NCI-H2171 treated with DMSO at 0.1 percent for 48 hours (cell line): ENCODE measurements around the gene B3GNT5.
A peak's percentile ranks its signal among the peaks of the same experiment; 100 is the strongest.

Experiments used
- DNase-seq: peaks from one replicate; lab custom pipeline; 2025; lab: John Stamatoyannopoulos, UW

B3GNT5 gene

DNA sequence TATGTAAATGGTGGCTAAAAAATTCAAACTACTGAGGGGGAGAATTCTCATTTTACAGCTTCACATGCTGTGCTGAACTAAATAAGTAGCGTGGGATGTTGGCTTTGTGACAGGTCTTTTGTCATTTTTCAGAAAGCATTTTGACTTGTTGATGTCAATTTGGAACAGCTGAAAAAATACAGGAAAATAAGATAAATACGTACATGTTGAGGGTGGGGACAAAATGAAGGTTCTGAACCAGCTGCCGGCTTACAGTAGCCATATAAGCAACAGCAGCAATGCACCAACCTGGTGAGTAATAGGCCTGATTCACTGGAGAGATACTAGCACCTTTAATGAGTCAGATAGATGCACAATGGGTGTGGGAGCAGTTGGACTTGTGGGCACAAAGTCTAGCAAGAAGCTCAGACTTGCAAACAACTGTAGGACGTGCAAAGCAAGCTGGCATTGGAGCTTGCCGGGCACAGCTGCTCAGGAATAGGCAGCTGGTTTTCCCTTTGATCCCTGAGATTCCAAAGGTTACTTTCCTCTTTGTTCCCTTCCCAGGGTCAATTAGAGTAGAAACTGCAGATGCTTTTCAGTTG lies 12.9 kb downstream of the B3GNT5 start:
- no peak for DNase-seq

DNA sequence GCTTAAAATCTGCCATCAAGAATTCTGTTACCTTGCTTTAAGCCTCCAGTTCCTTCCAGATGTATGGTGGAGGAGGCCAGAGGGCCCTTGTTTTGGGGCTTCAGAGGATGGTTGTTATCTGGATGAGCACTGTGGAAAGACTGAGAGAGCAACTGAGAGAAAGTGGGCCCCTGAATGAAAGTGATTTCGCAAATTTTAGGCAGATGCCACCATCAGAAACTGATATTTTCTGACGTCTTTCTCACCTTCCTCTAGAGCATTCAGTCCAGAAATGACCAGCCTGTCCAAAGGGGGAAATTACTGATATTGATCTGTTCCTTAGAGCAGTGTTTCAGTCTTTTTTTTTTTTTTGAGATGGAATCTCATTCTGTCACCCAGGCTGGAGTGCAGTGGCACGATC lies 13.4 kb downstream of the B3GNT5 start:
- DNase-seq: no peak

DNA sequence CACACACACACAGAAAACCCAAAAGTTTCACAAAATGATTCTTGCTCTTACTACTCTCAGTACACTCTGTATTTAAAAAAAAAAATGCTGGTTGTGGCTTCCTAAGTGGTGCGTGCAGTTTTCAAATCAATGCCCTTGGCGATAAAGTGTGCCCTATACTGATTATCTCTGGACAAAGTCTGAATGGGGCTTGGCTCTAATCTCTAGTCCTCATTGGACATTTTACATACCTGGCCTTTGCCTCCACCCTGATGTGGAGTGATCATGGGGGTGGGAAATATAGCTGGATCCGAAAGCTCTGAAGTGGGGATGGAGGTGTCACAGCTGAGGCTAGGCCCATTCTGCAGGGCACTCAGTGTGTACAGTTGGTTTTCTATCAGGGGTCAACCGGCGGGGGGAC lies 14.1 kb downstream of the B3GNT5 start:
- no peak for DNase-seq

DNA sequence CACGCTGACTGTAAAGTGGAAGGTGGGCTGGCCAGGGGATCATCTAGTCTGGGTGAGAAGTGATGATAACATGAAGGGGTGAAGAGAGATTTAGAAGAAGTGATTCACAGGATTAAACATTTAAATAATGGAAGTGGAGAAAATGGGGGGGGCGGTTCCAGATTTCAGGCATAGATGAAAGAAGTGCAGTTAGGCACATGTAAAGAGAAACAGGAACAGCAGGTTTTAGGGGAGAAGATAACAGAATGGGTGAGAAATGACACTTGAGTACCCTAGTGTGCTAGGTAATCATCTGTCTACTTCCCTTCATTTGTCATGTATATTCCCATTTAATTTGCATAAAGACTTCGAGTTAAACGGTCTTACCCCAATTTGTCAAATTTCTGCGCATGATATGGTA lies 15.3 kb downstream of the B3GNT5 start:
- no peak for DNase-seq

DNA sequence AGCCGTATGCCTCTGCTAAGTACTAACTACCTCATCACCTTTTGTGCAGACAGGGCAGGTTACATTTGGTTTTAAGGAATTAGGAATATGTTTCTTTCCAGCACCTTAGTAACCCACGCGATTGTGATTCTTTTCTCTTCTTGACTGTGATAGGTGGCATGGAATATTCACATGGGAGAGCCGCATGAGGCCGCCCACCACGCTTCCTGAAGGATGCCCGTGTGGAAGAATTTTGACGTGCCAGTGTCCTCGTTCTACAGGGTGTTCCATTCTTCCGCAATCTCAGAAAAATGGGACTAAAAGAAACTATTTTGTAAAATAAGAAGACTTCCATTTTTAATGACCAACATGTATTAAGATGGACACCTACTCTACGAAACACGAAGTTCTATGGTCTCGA lies 16.3 kb downstream of the B3GNT5 start:
- DNase-seq: no peak

DNA sequence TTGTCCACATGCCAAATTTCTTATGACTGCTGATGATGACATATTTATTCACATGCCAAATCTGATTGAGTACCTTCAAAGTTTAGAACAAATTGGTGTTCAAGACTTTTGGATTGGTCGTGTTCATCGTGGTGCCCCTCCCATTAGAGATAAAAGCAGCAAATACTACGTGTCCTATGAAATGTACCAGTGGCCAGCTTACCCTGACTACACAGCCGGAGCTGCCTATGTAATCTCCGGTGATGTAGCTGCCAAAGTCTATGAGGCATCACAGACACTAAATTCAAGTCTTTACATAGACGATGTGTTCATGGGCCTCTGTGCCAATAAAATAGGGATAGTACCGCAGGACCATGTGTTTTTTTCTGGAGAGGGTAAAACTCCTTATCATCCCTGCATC lies 17.3 kb downstream of the B3GNT5 start:
- no peak for DNase-seq

DNA sequence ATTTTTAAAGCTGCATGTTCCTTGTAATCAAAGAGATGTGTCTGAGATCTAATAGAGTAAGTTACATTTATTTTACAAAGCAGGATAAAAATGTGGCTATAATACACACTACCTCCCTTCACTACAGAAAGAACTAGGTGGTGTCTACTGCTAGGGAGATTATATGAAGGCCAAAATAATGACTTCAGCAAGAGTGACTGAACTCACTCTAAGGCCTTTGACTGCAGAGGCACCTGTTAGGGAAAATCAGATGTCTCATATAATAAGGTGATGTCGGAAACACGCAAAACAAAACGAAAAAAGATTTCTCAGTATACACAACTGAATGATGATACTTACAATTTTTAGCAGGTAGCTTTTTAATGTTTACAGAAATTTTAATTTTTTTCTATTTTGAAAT lies 19.1 kb downstream of the B3GNT5 start:
- DNase-seq: no peak

DNA sequence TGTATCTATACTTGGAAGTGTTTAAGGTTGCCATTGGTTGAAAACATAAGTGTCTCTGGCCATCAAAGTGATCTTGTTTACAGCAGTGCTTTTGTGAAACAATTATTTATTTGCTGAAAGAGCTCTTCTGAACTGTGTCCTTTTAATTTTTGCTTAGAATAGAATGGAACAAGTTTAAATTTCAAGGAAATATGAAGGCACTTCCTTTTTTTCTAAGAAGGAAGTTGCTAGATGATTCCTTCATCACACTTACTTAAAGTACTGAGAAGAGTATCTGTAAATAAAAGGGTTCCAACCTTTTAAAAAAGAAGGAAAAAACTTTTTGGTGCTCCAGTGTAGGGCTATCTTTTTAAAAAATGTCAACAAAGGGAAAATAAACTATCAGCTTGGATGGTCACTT lies 19.7 kb downstream of the B3GNT5 start:
- DNase-seq: no peak

DNA sequence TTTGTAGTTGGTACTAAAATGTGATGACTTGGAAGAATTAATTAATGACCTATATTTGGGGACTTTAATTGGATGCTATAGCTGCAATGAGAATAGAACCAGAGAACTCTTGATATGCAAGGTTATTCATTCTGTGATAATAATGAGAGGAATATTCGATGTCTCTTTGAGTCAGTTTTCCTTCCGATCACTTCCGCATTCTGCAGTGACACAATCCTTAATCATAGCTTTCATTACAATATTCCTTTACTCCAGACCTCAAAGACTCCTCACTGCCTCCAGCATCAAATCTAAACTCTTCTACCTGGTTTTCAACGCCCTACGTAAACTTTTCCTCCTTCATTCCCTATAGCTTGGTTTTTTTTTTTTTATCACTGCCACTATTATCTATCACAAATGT lies 21.6 kb downstream of the B3GNT5 start:
- no peak for DNase-seq

DNA sequence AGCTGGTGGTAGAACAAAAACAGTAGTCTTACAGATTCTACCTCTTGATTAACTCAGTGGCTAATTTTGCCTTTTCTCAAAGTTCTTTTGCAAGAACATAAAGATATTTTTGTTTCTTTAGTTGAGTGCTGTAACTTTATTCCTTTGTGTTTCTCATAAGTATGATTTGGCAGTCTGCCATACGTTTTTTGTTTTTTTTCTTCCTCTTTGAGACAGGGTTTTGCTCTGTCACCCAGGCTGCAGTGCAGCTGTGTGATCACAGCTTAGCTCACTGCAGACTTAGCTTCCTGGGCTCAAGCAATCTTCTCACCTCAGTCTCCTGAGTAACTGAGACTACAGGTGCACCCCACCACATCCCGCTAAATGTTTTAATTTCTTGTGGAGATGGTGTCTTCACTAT lies 22.4 kb downstream of the B3GNT5 start:
- peak; percentile 63 for DNase-seq

DNA sequence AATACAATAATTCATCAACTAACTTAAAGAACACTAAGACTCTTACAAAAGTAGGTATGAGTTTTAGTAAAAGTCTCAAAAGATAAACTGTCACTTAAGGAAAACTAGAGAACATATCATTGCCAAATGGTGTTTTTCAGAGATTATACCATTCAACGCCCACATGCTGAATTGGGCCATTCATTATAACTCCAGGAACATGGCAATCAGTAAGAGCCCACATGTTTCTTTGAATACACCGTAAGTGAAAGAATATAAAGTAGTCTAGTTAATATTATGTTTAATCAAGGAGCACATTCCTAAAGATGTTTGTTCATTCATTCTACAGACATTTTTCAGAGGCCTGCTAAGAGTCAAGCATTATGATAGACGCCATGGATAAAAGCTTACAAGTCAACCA lies 22.9 kb downstream of the B3GNT5 start:
- no peak for DNase-seq

DNA sequence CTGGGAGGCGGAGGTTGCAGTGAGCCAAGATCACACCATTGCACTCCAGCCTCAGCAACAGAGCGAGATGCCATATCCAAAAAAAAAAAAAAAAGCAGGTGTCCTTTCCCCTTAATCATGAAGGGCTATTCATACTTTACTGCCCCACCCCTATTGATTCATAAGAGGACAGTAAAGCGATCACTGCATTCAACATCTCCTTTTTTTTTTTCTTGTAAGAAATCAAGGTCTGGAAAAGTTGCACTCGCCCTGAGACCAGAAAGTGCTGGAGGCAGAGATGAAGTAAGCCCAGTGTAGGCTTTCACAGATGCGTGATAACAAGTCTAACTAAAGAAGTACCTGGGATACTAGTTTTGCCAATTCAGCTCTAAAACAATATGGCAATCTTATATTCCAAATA lies 24.2 kb downstream of the B3GNT5 start:
- DNase-seq: no peak

DNA sequence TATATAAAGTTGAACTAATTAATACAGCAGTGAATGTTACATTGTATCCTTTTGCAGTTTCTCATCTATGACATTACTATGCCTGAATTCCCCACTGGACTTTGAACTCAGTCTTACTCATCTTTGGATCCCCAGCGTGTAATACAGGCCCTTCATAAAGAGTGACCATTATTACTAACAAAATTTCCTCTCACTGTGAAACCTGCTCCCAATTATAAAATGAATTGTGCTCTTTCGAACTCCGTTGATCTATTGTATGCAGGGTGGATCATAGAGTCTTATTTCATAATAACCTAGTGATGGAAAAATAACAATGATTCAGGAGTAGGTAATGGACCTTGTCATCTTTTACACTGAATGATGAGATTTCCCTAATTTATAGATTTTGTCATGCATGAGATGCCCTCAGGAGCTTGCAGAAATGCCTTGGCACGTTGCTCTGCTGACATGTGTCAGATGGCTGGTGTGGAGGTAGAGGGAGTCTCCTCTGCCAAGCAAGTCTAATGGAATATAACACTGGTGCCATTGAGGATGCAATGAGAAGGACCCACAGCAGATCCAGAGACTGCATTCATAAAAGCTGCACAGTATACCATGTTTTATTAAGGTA lies 25.5 kb downstream of the B3GNT5 start:
- peak; percentile 33 for DNase-seq

DNA sequence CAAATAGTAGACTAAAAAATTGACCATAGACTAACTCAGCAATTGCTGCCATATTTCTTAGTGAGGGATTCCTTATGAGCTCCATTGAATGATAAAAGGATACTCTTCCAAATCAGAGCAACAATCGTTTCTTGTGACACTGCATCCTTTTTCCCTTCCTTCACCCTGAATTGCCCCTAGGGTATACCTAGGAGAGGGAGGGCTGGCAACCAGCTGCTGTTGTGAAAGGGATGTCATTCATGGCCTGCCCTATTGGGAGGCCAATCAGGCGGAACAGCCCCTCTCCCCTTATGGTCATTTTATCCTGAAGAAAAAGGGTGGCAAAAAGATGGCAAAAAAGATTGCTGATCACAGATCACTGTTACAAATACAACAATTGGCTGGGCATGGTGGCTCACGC lies 26.3 kb downstream of the B3GNT5 start:
- DNase-seq: peak; percentile 66

DNA sequence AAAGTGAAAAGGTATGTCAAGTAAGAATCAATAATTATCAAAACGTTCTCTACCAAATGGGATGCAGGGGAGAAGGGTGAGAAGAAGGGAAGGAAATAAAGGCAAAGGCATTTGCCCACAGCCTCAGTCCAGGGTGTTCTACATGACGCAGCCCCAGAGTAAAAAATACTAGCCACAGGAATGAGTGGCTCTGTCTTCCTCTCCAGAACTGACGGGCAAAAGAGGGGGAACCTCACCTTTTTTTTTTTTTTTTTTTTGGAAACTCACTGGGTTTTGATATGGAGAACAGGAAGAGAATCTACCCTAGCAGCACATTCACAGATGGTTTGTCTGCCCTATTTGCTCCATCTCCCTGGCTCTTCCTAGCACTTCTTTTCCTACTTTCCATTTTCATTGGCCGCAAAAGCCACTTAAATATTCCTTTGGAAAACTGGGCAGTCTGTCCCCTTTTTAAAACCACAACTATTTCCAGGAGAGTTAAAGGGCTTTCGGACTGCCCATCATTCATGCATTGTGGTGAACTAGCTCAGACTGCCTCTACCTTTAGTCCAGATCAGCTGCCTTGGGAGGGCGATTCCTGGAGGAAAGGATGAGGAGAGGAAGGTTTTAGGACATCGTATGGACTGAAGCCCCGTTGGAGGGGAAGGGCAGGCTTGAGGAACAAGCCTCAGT lies 28.2 kb downstream of the B3GNT5 start:
- DNase-seq: no peak

DNA sequence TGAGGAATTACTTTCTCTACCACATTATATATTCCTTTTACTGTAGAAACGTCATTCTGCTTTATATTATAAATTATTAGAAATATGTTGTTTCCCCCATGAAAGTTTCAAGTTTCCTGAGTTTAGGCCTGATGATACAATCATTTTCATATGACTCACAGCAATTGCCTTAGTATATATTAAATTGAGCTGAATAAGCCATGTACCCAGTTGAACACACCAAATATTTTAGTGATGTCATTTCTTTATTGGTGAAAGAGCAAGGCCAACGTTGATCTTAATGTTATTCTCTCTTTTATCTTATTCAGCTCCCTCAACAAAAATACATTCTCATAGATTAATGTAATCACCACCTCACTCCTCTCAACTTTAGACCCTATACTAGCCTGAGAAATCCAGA lies 30.8 kb downstream of the B3GNT5 start:
- no peak for DNase-seq

DNA sequence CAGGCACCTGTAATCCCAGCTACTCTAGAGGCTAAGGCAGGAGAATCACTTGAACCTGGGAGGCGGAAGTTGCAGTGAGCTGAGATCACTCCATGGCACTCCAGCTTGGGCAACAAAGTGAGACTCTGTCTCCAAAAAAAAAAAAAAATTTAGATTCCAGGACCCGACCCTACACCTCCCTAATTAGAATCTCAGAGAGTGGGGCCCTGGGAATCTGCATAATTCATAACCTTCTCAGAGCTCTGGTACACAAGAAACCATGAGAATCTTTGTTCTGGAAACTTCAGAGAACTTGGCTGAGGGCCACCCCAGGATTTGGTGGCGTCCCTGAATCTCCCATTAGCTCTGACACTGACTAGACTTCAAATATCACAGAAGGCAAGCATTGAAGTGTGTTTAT lies 31.5 kb downstream of the B3GNT5 start:
- DNase-seq: no peak

DNA sequence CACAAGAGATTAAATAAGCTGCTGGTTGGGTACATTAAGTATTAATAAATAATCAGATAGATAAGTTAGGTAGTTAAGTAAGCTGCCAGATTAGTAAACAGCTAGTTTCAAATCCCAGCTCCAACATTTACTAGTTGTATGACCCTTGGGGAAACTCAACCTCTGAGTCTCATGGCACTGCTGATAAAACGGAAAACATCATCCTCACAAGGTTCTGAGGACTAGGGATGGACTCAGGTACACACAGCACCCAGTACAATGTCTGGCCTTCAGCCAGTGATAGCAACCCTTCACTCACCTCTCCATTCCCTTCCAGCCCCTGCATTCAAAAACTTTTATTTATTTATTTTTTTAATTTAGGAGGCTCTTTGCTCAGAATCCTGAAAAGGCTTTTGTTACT lies 32.3 kb downstream of the B3GNT5 start:
- DNase-seq: no peak

DNA sequence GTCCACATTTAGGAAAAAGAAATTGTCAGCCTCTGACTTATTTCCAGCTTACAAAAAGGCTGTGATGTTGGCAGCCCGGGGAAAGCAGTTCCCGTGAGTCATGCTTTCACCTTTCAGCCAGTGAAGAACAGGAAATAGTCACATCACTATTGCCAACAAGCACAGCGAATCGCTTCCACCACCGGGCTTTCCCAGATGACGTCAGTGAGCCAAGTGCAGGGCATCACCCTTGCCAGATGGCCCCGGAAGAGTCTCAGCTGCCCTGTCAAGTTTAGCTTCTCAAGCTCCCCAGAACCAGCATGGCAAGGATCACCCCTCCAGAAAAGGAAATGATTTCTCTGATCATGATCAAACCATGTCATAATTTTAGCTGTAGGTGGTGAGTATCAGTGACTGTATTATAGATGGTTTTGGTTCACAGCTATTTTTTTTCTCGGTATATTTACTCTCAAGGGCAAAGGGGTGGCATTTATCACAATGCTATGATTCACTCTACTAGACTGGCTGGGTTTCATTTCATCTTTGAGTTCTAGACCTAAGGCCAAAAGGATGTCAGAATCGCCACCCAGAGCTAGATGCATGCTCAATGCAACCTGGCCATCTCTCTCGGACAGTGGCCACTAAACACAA lies 32.9 kb downstream of the B3GNT5 start:
- peak; percentile 88 for DNase-seq

DNA sequence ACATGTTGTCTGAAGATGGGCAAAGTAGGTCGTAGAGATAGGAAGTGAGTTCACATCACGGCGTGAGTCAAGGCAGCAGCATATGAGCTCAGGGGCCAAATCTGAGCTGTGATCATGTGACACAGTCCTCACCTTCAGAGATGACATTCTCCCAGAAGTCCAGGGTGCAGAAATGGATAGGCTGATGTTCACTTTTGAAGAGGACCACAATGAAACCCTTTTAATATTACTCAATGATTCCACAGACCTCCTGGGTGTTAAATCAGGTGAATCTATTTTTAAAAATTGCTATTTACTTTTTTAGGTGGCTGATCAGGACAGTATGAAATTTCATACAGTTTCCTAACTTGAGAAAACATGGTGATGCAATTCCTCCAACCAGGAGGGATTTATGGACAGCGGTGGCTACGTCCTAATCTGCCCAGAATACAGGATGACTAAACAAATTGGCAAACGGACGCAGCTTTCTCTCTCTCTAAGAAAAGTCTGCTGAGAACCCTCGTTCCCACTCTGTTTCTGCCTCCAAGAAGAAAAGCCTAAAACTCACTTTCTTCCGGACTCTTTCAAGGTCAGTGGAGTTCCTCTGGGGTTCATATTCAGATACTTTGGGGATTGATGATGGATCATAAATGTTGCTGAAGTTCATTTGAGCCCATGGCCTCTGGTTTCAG lies 34.4 kb downstream of the B3GNT5 start:
- no peak for DNase-seq

DNA sequence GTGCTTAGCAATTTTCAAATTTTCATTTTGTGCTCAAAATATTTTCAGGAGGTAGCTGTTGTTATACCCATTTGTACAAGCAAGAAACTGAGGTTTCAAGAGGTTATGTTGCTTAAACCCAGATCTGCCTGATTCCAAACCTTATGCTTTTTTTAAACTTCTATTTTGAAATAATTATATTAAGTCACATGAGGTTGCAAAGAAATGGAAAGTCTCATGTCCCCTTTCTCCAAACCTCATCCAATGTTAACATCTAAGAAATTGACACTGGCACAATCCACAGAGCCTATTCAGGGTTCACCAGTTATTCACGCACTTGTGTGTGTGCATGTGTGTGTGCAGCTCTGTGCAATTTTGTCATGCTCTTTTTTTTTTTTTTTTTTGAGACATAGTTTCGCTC lies 35.1 kb downstream of the B3GNT5 start:
- DNase-seq: no peak

DNA sequence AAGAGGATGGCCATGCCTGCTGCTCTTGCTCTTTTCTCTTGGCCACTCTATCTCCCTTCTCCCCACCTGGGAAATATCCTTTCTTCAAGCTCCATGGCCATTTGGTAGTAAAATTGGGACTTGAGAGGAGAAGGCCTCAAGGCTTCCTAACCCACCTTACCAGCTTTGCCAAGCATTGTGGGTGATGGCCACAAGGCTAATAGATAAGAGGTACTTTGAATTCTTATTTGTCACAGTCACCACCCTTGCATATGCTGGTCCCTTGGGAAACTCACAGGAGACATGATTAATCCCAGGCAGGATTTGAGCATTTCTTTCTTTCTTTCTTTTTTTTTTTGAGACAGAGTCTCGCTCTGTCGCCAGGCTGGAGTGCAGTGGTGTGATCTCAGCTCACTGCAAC lies 37.2 kb downstream of the B3GNT5 start:
- no peak for DNase-seq

DNA sequence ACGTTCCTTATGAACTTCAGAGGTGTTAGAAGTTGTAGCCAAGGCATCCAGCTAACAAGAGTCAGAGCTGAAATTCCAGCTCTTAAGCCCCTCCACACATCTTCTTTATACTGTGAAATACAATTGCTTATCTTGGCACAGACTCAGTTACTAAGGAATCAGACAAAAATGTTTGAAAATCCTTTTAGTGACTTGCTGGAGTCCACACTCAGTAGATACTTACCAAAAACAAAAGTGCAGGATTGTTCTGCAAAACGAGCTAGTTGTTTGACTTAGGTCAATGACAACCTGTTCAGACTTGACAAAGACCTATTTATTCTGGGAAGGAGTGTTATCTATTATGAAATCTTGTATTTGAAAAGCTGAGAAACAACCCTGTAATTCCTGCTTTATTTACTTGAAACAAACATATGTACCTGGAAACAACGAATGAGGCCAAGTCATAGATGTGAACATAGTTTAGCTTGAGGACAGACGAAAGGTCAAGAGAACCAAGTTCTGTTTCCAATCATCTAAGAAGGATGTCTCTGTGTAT lies 38.5 kb downstream of the B3GNT5 start:
- no peak for DNase-seq
